Duodenal mucosa (tissue), 2 donors: ENCODE data around the gene TMED8.
"Not testable (repeated sequence)": the region's sequence is repeated elsewhere in the genome, so short reads cannot be mapped to it uniquely, and the experiment has no call there.

Source experiments
- H3K27ac ChIP-seq: one replicate; pipeline ENCODE4 v1.7.0; 2013; ENCODE audit warnings: low read depth, low read length
- H3K27me3 ChIP-seq, 2 donors: one replicate each; pipeline ENCODE4 v1.7.0; 2013; ENCODE audit warnings: low read length in 2 of 2, control low read depth in 1 of 2; ENCODE audit not compliant: insufficient read depth in 2 of 2, control insufficient read depth in 1 of 2
- H3K36me3 ChIP-seq, 2 donors: one replicate each; pipeline ENCODE4 v1.7.0; 2013; ENCODE audit warnings: low read length in 2 of 2, control low read depth in 1 of 2; ENCODE audit not compliant: insufficient read depth in 2 of 2, control insufficient read depth in 1 of 2
- H3K4me1 ChIP-seq, 2 donors: one replicate each; pipeline ENCODE4 v1.7.0; 2013; ENCODE audit warnings: low read length in 2 of 2, control low read depth in 1 of 2; ENCODE audit not compliant: insufficient read depth in 2 of 2, control insufficient read depth in 1 of 2
- H3K4me3 ChIP-seq, 2 donors: one replicate each; pipeline ENCODE4 v1.7.0; 2013; ENCODE audit warnings: low read length in 2 of 2, low read depth in 1 of 2
- H3K9ac ChIP-seq, 2 donors: one replicate each; pipeline ENCODE4 v1.7.0; 2013; ENCODE audit warnings: low read length in 2 of 2, low read depth in 1 of 2
- H3K9me3 ChIP-seq, 2 donors: one replicate each; pipeline ENCODE4 v1.7.0; 2013; ENCODE audit warnings: low read length in 2 of 2, control low read depth in 1 of 2; ENCODE audit not compliant: control insufficient read depth in 1 of 2

TMED8 gene

DNA sequence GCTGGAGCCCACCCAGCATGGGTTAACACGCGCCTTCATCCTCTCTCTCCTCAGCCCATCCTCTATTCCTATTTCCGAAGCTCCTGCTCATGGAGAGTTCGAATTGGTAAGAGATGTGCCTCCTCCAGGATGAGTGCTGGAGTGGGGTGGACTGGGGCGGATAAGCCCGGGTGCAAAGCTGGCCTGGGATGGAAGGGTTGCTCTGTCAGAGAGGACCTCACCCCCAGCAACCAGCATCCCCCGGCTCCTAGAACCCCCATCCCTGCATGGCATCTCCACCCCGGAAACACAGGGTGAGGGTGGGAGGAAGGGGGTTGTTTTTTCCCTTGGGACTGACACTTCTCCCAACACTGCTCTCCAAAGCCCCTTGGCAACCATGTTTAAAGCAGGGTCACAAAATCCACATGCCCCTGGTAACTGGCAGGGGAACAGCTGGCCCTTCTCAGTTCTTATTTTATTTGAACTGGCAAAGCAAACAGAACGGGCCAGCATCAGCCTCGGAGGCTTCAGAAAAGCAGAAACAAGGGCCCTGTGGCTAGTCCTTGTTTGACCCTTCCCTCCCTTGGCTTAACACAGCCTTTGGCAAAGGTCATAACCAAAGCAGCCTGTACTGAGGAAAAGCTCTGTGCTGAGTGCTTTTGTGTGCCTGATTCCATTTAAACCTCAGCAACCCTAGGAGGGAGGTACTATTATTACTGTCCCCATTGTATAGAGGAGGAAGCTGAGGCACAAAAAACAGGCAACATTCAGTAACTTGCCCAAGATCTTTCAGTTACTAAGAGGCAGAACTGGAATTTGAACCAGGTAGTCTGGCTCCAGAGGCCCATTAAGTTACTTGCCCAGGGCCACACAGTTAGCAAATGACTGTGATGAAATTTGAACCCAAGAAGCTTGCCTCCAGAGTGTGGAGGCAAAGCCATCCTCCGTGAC is 51.8 kb downstream of the TMED8 start:
- Histone ChIP-seq H3K27ac (no peak overlapping the region), H3K4me3 (no peak overlapping the region), H3K9me3 (no peaks in the 10 kb centered on the region), H3K9ac (no peak overlapping the region), H3K36me3 (no peaks in the 10 kb centered on the region), H3K4me1 (peaks cover 8 to 15% of the 10 kb centered on the region in 2 donors), H3K27me3 (no peaks in the 10 kb centered on the region)

DNA sequence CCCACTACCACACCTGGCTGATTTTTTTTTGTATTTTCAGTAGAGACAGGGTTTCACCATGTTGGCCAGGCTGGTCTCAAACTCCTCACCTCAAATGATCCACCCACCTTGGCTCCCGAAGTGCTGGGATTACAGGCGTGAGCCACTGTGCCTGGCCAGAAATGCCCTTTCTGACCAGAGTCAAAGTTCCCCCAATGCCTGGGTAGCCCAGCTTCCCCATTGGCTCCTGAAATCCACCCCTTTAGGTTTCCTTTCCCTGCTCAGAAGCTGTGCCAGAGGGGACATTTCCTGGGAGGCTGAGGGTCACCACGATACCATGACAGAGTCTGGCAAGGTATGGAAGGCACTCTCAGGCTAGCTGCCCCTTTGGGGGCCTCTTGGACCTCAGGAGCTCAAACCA is 52.6 kb downstream of the TMED8 start:
- no peaks in the 10 kb centered on the region for H3K9me3 ChIP-seq

DNA sequence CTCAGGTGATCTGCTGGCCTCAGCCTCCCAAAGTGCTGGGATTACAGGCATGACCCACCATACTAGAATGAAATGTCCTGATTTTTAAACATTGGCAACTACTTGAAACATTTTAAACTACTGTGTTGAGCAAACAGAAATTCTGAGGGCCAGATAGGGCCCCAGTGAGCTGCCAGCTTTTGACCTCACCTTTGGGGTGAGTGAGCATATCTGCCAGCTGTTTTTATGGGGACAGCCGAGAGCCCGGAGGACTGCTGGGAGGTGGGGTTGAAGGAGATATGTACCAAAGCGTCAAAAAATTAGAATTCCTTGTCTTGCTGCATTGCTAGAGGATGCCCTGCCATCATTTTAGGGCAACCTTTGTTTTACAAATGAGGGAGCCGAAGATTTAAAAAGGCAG is 53.3 kb downstream of the TMED8 start:
- Histone ChIP-seq H3K27me3 (no peaks in the 10 kb centered on the region), H3K4me3 (no peak overlapping the region), H3K27ac (no peak overlapping the region), H3K4me1 (peaks cover 12 to 23% of the 10 kb centered on the region in 2 donors), H3K9me3 (no peaks in the 10 kb centered on the region), H3K9ac (no peak overlapping the region), H3K36me3 (no peaks in the 10 kb centered on the region)

More for the DNA sequence above, 52.6 kb downstream of the TMED8 start:
- Histone ChIP-seq H3K36me3 (no peaks in the 10 kb centered on the region), H3K9ac (no peak overlapping the region), H3K4me1 (peaks cover 12 to 23% of the 10 kb centered on the region in 2 donors), H3K4me3 (no peak overlapping the region), H3K27ac (no peak overlapping the region), H3K27me3 (no peaks in the 10 kb centered on the region)

DNA sequence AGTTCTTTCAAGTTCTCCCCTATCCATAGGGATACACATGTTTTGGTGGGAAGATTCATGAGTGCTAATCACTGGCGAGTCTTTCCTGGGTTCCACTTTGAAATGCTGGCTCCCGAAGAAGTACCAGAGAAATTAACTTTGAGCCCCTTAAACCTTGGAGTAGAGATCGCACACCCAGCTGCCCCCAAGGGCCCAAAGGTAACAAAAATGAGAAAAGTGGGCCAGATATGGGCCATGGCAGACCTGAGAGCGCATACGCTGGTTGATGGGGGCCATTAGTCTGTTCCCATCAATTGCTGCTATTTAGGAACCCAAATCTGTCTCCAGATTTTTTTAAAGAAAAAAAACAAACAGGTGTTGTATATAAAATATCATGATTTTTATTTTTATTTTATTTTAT is 53.9 kb downstream of the TMED8 start:
- H3K4me1 ChIP-seq, result peaks cover 12 to 23% of the 10 kb centered on the region in 2 donors
- no peaks in the 10 kb centered on the region for H3K27me3 ChIP-seq
- H3K27ac ChIP-seq, result no peak overlapping the region
- H3K9ac ChIP-seq, result no peak overlapping the region
- H3K36me3 ChIP-seq, result no peaks in the 10 kb centered on the region
- H3K9me3 ChIP-seq, result no peaks in the 10 kb centered on the region
- H3K4me3 ChIP-seq, result no peak overlapping the region

DNA sequence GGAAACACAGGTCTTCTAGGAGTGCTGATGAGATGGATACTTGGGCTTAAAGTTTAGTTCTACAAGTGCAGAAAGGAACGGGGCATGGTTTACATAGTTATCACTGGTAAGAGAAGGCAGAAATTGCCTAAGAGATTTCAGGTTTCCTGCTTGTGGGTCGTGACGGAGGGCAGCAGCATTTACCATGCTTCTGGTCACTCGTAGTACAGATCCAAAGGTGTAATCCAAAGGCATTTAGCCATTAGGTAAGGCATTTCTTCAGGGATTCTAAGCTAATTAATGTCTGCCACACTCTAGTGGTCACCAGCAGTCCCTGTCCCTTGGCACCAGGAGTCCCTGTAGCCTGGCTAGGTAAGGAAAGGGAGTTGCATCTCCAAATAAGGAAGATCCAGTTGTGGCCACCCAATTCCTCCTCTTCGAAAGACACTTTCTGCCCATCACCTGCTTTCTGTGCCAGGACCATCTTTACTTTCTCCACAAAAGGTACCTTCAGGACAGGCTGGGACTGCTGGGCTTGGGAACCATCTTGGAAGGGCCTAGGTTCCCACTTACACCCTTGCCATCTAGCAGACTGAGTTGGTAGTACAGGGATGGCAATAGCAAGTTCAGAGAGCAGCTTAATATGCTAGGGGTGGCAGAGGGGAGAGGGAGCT is 54.5 kb downstream of the TMED8 start:
- H3K9me3 ChIP-seq, result no peaks in the 10 kb centered on the region
- H3K27me3 ChIP-seq, result no peaks in the 10 kb centered on the region
- H3K4me3 ChIP-seq, result peak overlapping the region; percentile 76 to 92
- no peaks in the 10 kb centered on the region for H3K36me3 ChIP-seq
- peak overlapping the region; percentile 14 to 77 for H3K9ac ChIP-seq
- H3K27ac ChIP-seq, result no peak overlapping the region
- peaks cover 17 to 26% of the 10 kb centered on the region in 2 donors for H3K4me1 ChIP-seq

DNA sequence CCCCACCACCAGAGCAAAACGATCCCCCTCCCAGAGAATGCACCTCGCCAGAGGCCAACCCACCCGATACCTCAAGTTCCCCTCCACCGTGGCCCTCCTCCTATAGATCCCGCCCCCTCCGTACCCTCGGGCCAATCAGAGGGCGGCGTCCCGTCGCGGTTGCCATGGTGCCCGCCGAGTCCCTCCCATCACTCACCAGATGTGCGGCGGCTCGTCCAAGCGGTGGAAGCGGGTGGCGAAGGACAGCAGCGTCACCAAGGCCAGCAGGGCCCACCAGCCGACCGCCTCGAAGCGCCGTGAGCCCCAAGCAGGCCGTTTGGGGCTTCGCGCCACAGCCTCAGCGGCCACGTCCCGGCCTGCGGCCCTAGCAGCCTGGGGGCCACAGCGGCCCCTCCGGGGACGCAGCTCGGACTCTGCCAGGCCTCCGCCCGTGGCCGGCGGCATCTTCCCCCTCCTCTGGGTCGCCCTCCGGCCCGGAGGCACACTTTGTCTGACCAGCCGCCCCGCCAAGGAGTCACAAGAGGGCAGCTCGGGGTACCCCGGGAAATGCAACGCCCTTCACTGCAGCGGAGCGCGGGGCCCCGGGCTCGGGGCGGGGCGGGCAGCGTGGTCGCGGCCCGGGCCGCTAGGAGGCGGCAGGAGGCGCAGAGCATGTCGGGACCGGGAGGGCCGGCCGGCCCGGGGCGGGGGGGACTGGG is 56.5 kb downstream of the TMED8 start, which contains the start of gene POMT2:
POMT2 (minus strand) TSS at position 646 of the 698 bp plus-strand sequence; CDS start at position 444, 202 bp downstream.
- peak within 1 kb of the TSS; percentile 99 for H3K27ac ChIP-seq
- no peaks in the 10 kb centered on the region for H3K27me3 ChIP-seq
- peaks cover 26 to 38% of the 10 kb centered on the region in 2 donors for H3K4me1 ChIP-seq
- H3K36me3 ChIP-seq, result no peaks in the 10 kb centered on the region
- H3K9me3 ChIP-seq, result no peaks in the 10 kb centered on the region
- H3K9ac ChIP-seq, result peak within 1 kb of the TSS; percentile 77 to 91
- H3K4me3 ChIP-seq, result peak within 1 kb of the TSS; percentile 76 to 92

DNA sequence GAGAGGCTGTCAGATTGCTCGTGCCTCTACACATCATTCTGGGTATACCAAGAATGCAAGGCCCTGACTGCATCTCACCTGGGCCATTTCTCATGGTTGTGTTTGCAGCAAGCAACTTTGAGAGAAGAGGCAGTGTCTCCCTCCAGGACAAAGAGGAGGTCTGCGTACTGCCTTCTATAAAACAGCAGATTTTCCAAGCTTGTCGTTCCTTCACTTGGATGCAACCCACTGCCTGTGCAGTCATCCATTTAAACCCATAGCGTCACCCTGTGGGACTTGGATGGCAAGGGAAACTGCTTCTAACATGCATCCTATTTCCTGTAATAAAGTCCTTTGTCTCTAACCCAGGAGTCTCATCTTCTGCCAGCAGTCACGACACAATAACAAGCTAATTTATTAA is 57.5 kb downstream of the TMED8 start:
- H3K36me3 ChIP-seq, result peaks cover 0 to 3% of the 10 kb centered on the region in 2 donors
- H3K4me1 ChIP-seq, result peaks cover 26 to 44% of the 10 kb centered on the region in 2 donors
- H3K27me3 ChIP-seq, result no peaks in the 10 kb centered on the region
- no peak overlapping the region for H3K4me3 ChIP-seq
- no peaks in the 10 kb centered on the region for H3K9me3 ChIP-seq
- no peak overlapping the region for H3K9ac ChIP-seq
- H3K27ac ChIP-seq, result no peak overlapping the region

DNA sequence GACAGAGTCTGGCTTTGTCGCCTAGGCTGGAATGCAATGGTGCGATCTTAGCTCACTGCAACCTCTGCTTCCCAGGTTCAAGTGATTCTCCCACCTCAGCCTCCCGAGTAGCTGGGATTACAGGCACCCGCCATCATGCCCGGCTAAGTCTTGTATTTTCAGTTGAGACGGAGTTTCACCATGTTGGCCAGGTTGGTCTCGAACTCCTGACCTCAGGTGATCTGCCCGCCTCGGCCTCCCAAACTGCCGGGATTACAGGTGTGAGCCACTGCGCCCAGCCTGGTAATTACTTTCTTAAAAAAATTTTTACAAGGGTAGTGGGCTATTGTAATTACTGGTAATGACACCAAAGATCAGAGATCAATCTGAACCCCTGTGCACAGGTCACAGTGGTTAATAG is 58.1 kb downstream of the TMED8 start:
- H3K27me3 ChIP-seq, H3K36me3 ChIP-seq, H3K9ac ChIP-seq, H3K4me3 ChIP-seq, H3K27ac ChIP-seq, H3K9me3 ChIP-seq: not testable (repeated sequence)
- H3K4me1 ChIP-seq, result peaks cover 26 to 49% of the 10 kb centered on the region in 2 donors

DNA sequence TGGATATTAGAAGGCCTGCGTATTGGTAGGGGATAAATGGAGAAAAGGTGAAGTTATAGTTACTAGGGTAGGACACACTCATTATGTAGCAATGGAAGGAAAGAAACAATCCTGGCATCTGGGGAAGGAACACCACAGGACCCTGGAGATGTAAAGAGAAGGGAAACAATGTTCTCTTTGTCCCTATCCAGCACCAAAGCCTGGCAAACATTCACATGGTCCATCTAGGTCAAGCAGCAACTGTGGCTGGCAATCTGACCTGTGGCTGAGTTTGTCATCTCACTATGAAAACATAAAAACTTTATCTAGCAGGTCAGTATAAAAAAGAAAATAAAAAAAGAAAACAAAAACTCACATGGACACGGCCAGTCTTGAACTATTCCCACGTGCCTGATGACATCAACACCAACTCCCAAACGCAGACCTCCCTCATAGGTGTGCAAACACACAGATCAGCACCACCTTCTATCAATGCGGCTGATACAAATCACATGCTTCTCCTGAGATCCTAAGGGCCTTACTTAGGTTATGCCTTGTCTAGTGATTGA is 58.8 kb downstream of the TMED8 start:
- Histone ChIP-seq H3K9ac (no peak overlapping the region), H3K27me3 (no peaks in the 10 kb centered on the region), H3K4me1 (peaks cover 26 to 49% of the 10 kb centered on the region in 2 donors), H3K9me3 (no peaks in the 10 kb centered on the region), H3K4me3 (no peak overlapping the region), H3K36me3 (peaks cover 0 to 3% of the 10 kb centered on the region in 2 donors), H3K27ac (no peak overlapping the region)
